GOT3 (cell line): ENCODE data around the gene EIF3M.

Experiments used
- DNase-seq: peaks from one replicate; lab custom pipeline; 2025; ENCODE audit warnings: mixed read lengths; lab: John Stamatoyannopoulos, UW

EIF3M gene

GRCh38 chr11:32583459-32584271, at the start of gene EIF3M:
EIF3M (plus strand) TSS chr11:32583831; CDS start chr11:32583888, 57 bp downstream.
- DNase-seq = peak; percentile 82

- no peak for DNase-seq
Measured at GRCh38 chr11:32538804-32539203, 44.8 kb upstream of the EIF3M start.

- no peak for DNase-seq
Measured at GRCh38 chr11:32549611-32550187, 33.9 kb upstream of the EIF3M start.

GRCh38 chr11:32550207-32550606, 33.4 kb upstream of the EIF3M start:
- no peak for DNase-seq

GRCh38 chr11:32555091-32555490, 28.5 kb upstream of the EIF3M start:
- DNase-seq = no peak

- no peak for DNase-seq
Measured at GRCh38 chr11:32555895-32556294, 27.7 kb upstream of the EIF3M start.

GRCh38 chr11:32561835-32562234, 21.8 kb upstream of the EIF3M start:
- DNase-seq = no peak

- DNase-seq = no peak
Measured at GRCh38 chr11:32562839-32563599, 20.6 kb upstream of the EIF3M start.

- DNase-seq = no peak
Measured at GRCh38 chr11:32563600-32563959, 20.1 kb upstream of the EIF3M start.

- DNase-seq = no peak
Measured at GRCh38 chr11:32566517-32566916, 17.1 kb upstream of the EIF3M start.

- no peak for DNase-seq
Measured at GRCh38 chr11:32567154-32567553, 16.5 kb upstream of the EIF3M start.

- DNase-seq = no peak
Measured at GRCh38 chr11:32569313-32569881, 14.2 kb upstream of the EIF3M start.

GRCh38 chr11:32571039-32571438, 12.6 kb upstream of the EIF3M start:
- no peak for DNase-seq

- DNase-seq = no peak
Measured at GRCh38 chr11:32573228-32573627, 10.4 kb upstream of the EIF3M start.

GRCh38 chr11:32574421-32574820, 9.2 kb upstream of the EIF3M start:
- no peak for DNase-seq

- no peak for DNase-seq
Measured at GRCh38 chr11:32575070-32575469, 8.6 kb upstream of the EIF3M start.

GRCh38 chr11:32576456-32576855, 7.2 kb upstream of the EIF3M start:
- DNase-seq = no peak

- DNase-seq = no peak
Measured at GRCh38 chr11:32580967-32581366, 2.7 kb upstream of the EIF3M start.

- no peak for DNase-seq
Measured at GRCh38 chr11:32581556-32581955, 2.1 kb upstream of the EIF3M start.

GRCh38 chr11:32584921-32585320, 1.3 kb downstream of the EIF3M start:
- DNase-seq = no peak

GRCh38 chr11:32586576-32587190, 3.1 kb downstream of the EIF3M start:
- DNase-seq = no peak

GRCh38 chr11:32594272-32594671, 10.6 kb downstream of the EIF3M start:
- DNase-seq = no peak
